DND-41 (cell line): ENCODE data around the gene GPR119.

Experiments
- EZH2 ChIP-seq: IDR thresholded peaks from 3 replicates; pipeline ENCODE4 v1.6.1; 2012; ENCODE audit warnings: borderline replicate concordance, low read depth, mild to moderate bottlenecking, moderate library complexity, low read length, inconsistent platforms; ENCODE audit not compliant: severe bottlenecking
- TF ChIP-seq, protein P1 (sequence below): IDR thresholded peaks from 2 replicates; pipeline ENCODE4 v1.5.1; 2012; ENCODE audit warnings: borderline replicate concordance, low read length, moderate library complexity, mild to moderate bottlenecking; ENCODE audit not compliant: poor library complexity, severe bottlenecking; ENCODE audit errors: extremely low read depth

DNA sequence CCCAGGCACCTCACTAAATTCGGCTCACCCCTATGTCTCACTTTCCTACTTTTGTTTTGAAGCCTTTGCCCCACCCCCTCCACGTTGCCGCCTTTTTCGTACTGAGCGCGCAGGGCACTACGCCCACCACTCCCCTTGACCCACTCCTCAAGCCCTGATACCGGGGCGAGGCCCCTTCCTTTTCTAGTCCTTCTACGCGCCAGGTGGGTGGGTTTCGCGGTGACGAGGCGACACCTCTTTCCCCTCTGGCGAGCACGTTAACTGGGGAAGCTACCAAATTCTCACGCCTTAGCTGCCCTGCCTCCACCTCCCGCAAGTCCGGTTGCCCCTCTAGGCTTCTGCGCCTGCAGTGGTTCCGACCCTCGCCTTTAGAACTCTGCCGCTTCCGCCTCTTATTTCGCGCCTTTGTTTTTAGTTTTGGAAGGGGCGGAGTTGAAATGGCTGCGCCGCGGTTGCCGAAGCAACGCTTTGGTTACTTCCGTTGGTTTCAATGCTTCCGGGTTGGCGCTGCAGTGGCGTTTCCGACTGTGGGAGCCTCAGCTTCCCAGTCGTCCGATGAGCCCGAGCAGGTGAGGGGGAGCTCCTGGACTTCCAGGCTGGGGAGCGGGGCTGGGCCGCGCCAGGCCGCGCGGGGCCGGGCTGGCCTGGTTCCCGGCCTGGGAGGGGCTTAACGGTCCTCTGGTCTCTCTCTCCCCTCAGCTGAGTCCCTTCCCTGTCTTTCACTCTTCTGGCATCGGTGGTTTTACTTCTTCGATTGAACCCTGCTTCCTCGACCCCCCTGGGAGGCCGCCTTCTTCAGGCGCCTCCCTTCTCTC lies 45.9 kb downstream of the GPR119 start, which contains the start of gene SLC25A14:
- TF ChIP-seq, protein P1, sequence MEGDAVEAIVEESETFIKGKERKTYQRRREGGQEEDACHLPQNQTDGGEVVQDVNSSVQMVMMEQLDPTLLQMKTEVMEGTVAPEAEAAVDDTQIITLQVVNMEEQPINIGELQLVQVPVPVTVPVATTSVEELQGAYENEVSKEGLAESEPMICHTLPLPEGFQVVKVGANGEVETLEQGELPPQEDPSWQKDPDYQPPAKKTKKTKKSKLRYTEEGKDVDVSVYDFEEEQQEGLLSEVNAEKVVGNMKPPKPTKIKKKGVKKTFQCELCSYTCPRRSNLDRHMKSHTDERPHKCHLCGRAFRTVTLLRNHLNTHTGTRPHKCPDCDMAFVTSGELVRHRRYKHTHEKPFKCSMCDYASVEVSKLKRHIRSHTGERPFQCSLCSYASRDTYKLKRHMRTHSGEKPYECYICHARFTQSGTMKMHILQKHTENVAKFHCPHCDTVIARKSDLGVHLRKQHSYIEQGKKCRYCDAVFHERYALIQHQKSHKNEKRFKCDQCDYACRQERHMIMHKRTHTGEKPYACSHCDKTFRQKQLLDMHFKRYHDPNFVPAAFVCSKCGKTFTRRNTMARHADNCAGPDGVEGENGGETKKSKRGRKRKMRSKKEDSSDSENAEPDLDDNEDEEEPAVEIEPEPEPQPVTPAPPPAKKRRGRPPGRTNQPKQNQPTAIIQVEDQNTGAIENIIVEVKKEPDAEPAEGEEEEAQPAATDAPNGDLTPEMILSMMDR = no peak
- TF ChIP-seq EZH2 = no peak
